H9 (cell line): ENCODE data around the gene CHIT1. TPM values are rescaled to one million over a fixed set of nuclear protein-coding genes. Genes with fewer than 3 reads are reported as not detected.
A peak's percentile ranks its signal among the peaks of the same experiment; 100 is the strongest.

Experiments
- DNase-seq: peaks from one replicate; pipeline ENCODE4 v3.0.0-alpha.2; 2017
- H2AFZ ChIP-seq: one replicate; pipeline ENCODE4 v1.6.1; 2013; ENCODE audit warnings: mild to moderate bottlenecking, low read length, control low read depth, moderate library complexity
- H2AK5ac ChIP-seq: 2 replicates; pipeline ENCODE4 v1.6.1; 2013; ENCODE audit warnings: low read length, control low read depth, mixed read lengths; ENCODE audit not compliant: insufficient read length
- H2BK120ac ChIP-seq: one replicate; pipeline ENCODE4 v1.6.1; 2013; ENCODE audit warnings: low read depth, mild to moderate bottlenecking, low read length, control low read depth, inconsistent platforms; ENCODE audit not compliant: poor library complexity, severe bottlenecking
- H2BK12ac ChIP-seq: 2 replicates; pipeline ENCODE4 v1.6.1; 2013; ENCODE audit warnings: low read length, control low read depth, mixed read lengths, low read depth; ENCODE audit not compliant: insufficient read length
- H2BK15ac ChIP-seq: 2 replicates; pipeline ENCODE4 v1.6.1; 2013; ENCODE audit warnings: low read depth, low read length, control low read depth
- H2BK20ac ChIP-seq: one replicate; pipeline ENCODE4 v1.6.1; 2013; ENCODE audit warnings: low read depth, mild to moderate bottlenecking, low read length, control low read depth, inconsistent platforms; ENCODE audit not compliant: poor library complexity, severe bottlenecking
- H2BK5ac ChIP-seq: 2 replicates; pipeline ENCODE4 v1.6.1; 2013; ENCODE audit warnings: low read length, control low read depth, mixed read lengths; ENCODE audit not compliant: insufficient read length
- H3K14ac ChIP-seq: 2 replicates; pipeline ENCODE4 v1.6.1; 2013; ENCODE audit warnings: low read length, control low read depth; ENCODE audit not compliant: insufficient read depth
- H3K18ac ChIP-seq: 2 replicates; pipeline ENCODE4 v1.6.1; 2013; ENCODE audit warnings: low read depth, mild to moderate bottlenecking, mixed read lengths, low read length, control low read depth; ENCODE audit not compliant: insufficient read length
- H3K23ac ChIP-seq: 2 replicates; pipeline ENCODE4 v1.6.1; 2013; ENCODE audit warnings: low read length, control low read depth, mixed read lengths, low read depth; ENCODE audit not compliant: insufficient read length
- H3K23me2 ChIP-seq: 2 replicates; pipeline ENCODE4 v1.6.1; 2013; ENCODE audit warnings: low read depth, mild to moderate bottlenecking, mixed read lengths, low read length, control low read depth; ENCODE audit not compliant: insufficient read length, poor library complexity, severe bottlenecking
- H3K27ac ChIP-seq: 2 replicates; pipeline ENCODE4 v1.5.1; 2013; ENCODE audit warnings: low read length, control low read depth, mixed read lengths, low read depth; ENCODE audit not compliant: insufficient read length
- H3K27me3 ChIP-seq: 2 replicates; pipeline ENCODE4 v1.6.1; 2013; ENCODE audit warnings: low read length, control low read depth, inconsistent platforms; ENCODE audit not compliant: insufficient read depth
- H3K4ac ChIP-seq: 2 replicates; pipeline ENCODE4 v1.6.1; 2013; ENCODE audit warnings: low read depth, mild to moderate bottlenecking, control low read depth, inconsistent platforms, low read length, moderate library complexity
- H3K4me1 ChIP-seq: 2 replicates; pipeline ENCODE4 v1.6.1; 2013; ENCODE audit warnings: low read length, control low read depth, inconsistent platforms; ENCODE audit not compliant: insufficient read depth
- H3K4me2 ChIP-seq: 2 replicates; pipeline ENCODE4 v1.6.1; 2013; ENCODE audit warnings: low read length, control low read depth, mixed read lengths; ENCODE audit not compliant: insufficient read length, insufficient read depth
- H3K56ac ChIP-seq: 2 replicates; pipeline ENCODE4 v1.6.1; 2013; ENCODE audit warnings: low read depth, mild to moderate bottlenecking, mixed read lengths, low read length, control low read depth; ENCODE audit not compliant: insufficient read length
- H3K79me1 ChIP-seq: 2 replicates; pipeline ENCODE4 v1.6.1; 2013; ENCODE audit warnings: low read depth, mild to moderate bottlenecking, moderate library complexity, low read length, control low read depth, inconsistent platforms; ENCODE audit not compliant: insufficient read depth, poor library complexity, severe bottlenecking
- H3K79me2 ChIP-seq: 2 replicates; pipeline ENCODE4 v1.6.1; 2013; ENCODE audit warnings: low read length, control low read depth, inconsistent platforms; ENCODE audit not compliant: insufficient read depth
- H3K9ac ChIP-seq: 2 replicates; pipeline ENCODE4 v1.6.1; 2013; ENCODE audit warnings: low read length, control low read depth, mixed read lengths; ENCODE audit not compliant: insufficient read length; ENCODE audit errors: extremely low read depth
- H3K9me3 ChIP-seq: one replicate; pipeline ENCODE4 v1.6.1; 2013; ENCODE audit warnings: low read depth, low read length, inconsistent platforms; ENCODE audit not compliant: control insufficient read depth
- H3T11ph ChIP-seq: one replicate; pipeline ENCODE4 v1.6.1; 2013; ENCODE audit warnings: mild to moderate bottlenecking, low read length, control low read depth, inconsistent platforms
- H4K20me1 ChIP-seq: one replicate; pipeline ENCODE4 v1.6.1; 2013; ENCODE audit not compliant: control insufficient read depth, insufficient read length, insufficient read depth
- H4K5ac ChIP-seq: 2 replicates; pipeline ENCODE4 v1.6.1; 2013; ENCODE audit warnings: low read depth, mild to moderate bottlenecking, mixed read lengths, low read length, control low read depth; ENCODE audit not compliant: insufficient read length
- H4K8ac ChIP-seq: replicated peaks from 2 replicates; pipeline ENCODE4 v1.6.1; 2013; ENCODE audit warnings: low read length, control low read depth, mixed read lengths, low read depth; ENCODE audit not compliant: insufficient read length
- H4K91ac ChIP-seq: 2 replicates; pipeline ENCODE4 v1.6.1; 2013; ENCODE audit warnings: low read depth, mild to moderate bottlenecking, moderate library complexity, mixed read lengths, low read length, control low read depth; ENCODE audit not compliant: insufficient read length
- H3K27ac Mint-ChIP-seq, 3 experiments: 2 replicates in 2 of 3; 3 replicates in 1 of 3; pipeline ENCODE4 v1.8.0; 2020 to 2021; ENCODE audit warnings: mixed read lengths in 3 of 3, mild to moderate bottlenecking in 1 of 3, moderate library complexity in 1 of 3
- H3K27me3 Mint-ChIP-seq: 2 replicates; pipeline ENCODE4 v1.8.0; 2021; ENCODE audit warnings: low read depth, mild to moderate bottlenecking, moderate library complexity, mixed read lengths
- H3K36me3 Mint-ChIP-seq, 3 experiments: 2 replicates in 2 of 3; 3 replicates in 1 of 3; pipeline ENCODE4 v1.8.0; 2020 to 2021; ENCODE audit warnings: low read depth in 3 of 3, mixed read lengths in 3 of 3; ENCODE audit not compliant: insufficient read depth in 1 of 3
- H3K4me1 Mint-ChIP-seq, 2 experiments: 2 replicates each; pipeline ENCODE4 v1.8.0; 2020; ENCODE audit warnings: mixed read lengths in 2 of 2
- H3K4me3 Mint-ChIP-seq, 2 experiments: 2 replicates in 1 of 2; 3 replicates in 1 of 2; pipeline ENCODE4 v1.8.0; 2020 to 2021; ENCODE audit warnings: mild to moderate bottlenecking in 2 of 2, mixed read lengths in 2 of 2, moderate library complexity in 1 of 2
- H3K9me3 Mint-ChIP-seq, 2 experiments: 2 replicates in 1 of 2; 3 replicates in 1 of 2; pipeline ENCODE4 v1.8.0; 2020; ENCODE audit warnings: mild to moderate bottlenecking in 2 of 2, mixed read lengths in 2 of 2, moderate library complexity in 1 of 2
- CTCF ChIP-seq: fragments of 200-600 bp; sonication (generic); conservative IDR thresholded peaks from 3 replicates; pipeline ENCODE4 v1.8.0; 2021; ENCODE audit warnings: antibody characterized with exemption, mild to moderate bottlenecking
- WGBS: extraction: QIAGEN DNeasy Blood & Tissue Kit; methylation state at CpG from one replicate; pipeline ENCODE4 v1.1.7; 2013; ENCODE audit warnings: missing lambda C conversion rate, low lambda C conversion rate, mixed read lengths; ENCODE audit not compliant: insufficient read length; ENCODE audit errors: extremely low coverage; 5-methylcytosine and 5-hydroxymethylcytosine counted together
- total RNA-seq: library from RNA; stranded (reverse); gene quantifications from 2 replicates; pipeline ENCODE4 v1.2.1, GENCODE V29; 2021

Gene CHIT1
- total RNA-seq, 1 experiment from 2014 or later, result not detected

GRCh38 chr1:203271018-203271743, 41.7 kb upstream of the CHIT1 start:
- Histone ChIP-seq H2AK5ac (no peak overlapping the region), H2BK5ac (no peak overlapping the region), H2BK120ac (no peak overlapping the region), H2BK12ac (no peak overlapping the region), H3K4me1 (no peaks in the 10 kb centered on the region), H3K79me1 (no peaks in the 10 kb centered on the region), H3K14ac (no peak overlapping the region), H3K23me2 (peaks cover 10% of the 10 kb centered on the region), H4K8ac (no peak overlapping the region), H2AFZ (peak overlapping the region; percentile 91), H3K27ac (no peak overlapping the region), H3K9ac (no peak overlapping the region), H4K20me1 (no peaks in the 10 kb centered on the region), H3K4me2 (peak overlapping the region; percentile 4), H4K91ac (no peak overlapping the region), H3K79me2 (no peaks in the 10 kb centered on the region), H3K23ac (no peak overlapping the region), H3K4ac (no peak overlapping the region), H3K27me3 (peaks cover 2% of the 10 kb centered on the region; the same call in 1 of the 2 replicates), H3K9me3 (no peaks in the 10 kb centered on the region), H3T11ph (no peak overlapping the region), H3K56ac (no peak overlapping the region), H3K18ac (no peak overlapping the region), H2BK15ac (no peak overlapping the region), H4K5ac (no peak overlapping the region), H2BK20ac (no peak overlapping the region)
- Mint-ChIP-seq H3K36me3 (no peaks in the 10 kb centered on the region), H3K4me3 (no peak overlapping the region), H3K9me3 (no peaks in the 10 kb centered on the region; a peak in 2 of 5 replicates), H3K27me3 (peaks cover 50% of the 10 kb centered on the region), H3K4me1 (peaks cover 11 to 28% of the 10 kb centered on the region in 2 experiments), H3K27ac (no peak overlapping the region; a peak in 1 of 7 replicates)
- no peak for TF ChIP-seq CTCF
- WGBS, result no CpG with 5 or more reads among the region's 8 CpGs
- peak; percentile 72 for DNase-seq
